Left hindlimb (tissue), 1 donor: ENCODE data around the gene FSTL4.
"Not testable (repeated sequence)": the region's sequence is repeated elsewhere in the genome, so short reads cannot be mapped to it uniquely, and the experiment has no call there.

Source experiments
- DNase-seq: peaks from one replicate; pipeline ENCODE4 v3.0.0-alpha.2; 2018

Gene FSTL4

DNA sequence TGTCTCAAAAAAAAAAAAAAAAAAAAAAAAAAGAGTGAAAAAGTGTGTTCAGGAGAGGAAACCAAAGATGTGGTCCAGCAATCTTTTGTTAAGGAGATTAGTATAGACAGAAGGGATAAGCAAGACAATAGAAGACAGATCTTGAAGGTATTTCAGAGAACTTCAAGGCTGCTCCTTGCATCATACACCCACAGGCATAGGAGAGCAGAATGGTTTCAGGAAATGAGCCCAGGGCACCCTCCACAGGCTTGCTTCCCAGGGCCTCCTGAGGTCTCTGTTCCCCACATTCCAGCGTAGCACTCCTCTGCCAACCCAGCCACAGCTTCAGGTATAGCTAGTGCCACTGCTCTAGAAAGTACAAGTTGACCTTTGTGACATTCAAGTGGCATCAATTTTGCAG lies 65.8 kb downstream of the FSTL4 start:
- DNase-seq: no peak

DNA sequence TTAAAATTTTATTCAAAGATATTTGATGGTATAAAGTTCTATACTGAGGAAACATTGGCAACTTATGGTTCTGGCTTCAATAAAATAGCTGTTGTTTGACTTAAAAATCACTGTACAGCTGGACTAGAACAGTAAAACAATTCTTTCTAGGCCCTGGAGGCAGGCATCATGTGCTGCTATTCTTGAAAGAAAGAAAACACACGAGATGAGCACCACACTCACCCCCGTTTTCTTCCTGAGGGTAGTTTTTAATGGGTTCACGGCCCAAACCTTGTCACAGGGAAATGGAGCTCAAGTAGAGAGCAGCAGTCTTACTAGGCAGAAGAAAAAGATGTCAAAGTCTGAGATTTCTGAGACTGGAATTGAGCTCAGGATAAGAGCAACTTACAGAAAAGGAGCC lies 68.0 kb downstream of the FSTL4 start:
- no peak for DNase-seq

DNA sequence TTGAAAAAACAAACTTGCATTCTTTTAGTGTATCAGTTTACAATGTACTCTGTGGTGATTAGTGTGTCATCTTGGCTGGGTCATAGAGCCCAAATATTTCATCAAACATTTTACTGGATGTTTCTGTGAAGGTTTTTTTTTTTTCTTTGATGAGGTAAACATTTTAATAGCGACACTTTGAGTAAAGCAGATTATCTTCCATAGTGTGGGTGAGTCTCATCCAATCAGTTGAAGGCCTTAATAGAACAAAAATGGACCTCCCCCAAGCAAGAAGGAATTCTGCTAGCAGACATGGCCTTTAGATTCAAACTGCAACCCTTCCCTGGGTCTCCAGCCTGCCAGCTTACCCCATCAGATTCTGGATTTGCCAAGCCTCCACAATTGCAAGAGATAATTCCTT lies 72.5 kb downstream of the FSTL4 start:
- DNase-seq: no peak

DNA sequence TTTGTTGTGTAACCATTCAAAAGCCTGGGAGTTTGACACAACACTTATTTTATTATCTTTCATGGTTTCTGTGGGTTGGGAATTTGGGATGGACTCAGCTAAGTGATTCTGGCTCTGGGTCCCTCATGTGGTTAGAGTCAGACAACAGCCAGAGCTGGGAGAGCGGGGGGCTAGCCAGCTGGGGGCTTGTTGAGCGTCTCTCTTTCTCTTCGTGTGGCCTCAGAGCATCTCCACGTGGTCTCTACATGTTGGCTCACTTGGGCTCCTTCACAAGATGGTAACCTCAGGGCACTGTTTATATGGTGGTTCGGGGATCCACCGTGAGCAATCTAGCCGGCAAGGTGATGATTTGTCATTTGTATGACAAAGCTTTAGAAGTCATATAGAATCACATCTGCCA lies 73.6 kb downstream of the FSTL4 start:
- no peak for DNase-seq

DNA sequence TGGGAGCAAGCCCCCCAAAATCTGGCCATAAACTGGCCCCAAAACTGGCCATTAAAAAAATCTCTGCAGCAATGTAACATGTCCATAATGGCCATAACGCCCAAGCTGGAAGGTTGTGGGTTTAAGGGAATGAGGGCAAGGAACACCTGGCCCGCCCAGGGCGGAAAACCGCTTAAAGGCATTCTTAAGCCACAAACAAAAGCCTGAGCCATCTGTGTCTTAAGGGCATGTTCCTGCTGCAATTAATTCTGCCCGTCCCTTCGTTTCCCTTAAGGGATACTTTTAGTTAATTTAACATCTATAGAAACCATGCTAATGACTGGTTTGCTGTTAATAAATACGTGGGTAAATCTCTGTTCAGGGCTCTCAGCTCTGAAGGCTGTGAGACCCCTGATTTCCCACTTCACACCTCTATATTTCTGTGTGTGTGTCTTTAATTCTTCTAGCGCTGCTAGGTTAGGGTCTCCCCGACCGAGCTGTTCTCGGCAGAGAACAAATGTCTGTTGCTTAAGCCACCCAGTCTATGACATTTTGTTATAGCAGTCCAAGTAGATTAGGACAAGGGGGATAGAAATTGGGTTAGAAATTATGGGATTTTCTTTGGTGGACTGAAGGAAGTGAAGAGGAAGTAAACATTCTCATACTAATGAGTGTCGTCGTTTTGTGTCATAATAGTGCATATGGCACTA lies 77.0 kb downstream of the FSTL4 start:
- not testable (repeated sequence) for DNase-seq

DNA sequence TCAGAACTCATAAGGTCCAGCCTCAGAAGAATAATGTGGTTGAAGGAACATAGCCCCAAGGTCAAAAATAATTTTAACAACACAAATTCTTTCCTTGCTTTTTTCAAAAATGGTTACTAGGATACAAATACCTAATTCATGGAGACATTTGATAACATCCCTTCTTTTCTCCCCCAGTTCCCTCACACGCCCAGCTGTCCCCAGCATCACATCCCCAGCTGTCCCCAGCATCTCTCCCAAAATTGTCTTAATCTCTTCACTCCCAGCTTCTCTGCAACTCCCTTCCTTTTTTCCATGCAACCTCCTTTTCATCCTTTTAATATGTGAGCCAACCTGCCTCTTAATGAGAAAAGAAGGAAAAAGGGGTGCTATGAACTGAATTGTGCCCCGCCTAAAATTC lies 77.8 kb downstream of the FSTL4 start:
- no peak for DNase-seq

DNA sequence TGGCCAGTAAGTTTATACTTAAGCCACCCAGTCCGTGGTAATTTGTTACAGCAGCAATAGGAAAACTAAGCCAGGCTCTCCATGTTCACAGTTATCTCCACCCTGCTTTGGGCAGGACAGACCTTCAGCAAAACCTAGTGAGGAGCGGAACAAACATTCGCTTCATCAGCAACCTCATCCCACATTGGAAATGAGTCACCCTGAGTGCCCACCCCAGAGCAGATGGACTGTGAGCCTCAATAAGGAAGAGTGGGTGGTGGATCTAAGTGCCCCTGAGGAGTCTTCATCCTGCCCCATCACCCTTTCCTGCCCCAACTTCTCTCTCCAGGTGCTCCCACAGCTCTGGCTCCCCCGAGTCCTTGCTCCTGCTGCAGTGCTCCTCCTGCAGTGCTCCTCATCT lies 78.8 kb downstream of the FSTL4 start:
- DNase-seq: no peak

DNA sequence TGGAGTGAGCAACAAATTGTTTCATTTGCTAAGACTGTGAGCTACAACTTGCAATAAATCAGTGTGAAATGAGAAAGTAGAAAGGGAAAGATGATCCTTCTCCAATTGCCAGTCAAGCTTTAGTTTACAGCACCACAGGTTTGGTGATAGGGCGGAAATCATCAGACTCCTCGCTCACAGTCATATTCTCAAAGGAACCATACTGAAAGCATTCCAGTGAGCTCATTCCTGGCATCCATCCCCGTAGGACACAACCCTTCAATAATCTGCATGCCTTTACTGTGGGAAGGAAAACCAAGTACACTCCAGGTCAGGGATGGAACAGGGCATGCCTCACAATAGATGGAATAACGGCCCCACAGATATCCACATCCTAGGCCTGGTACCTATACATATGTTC lies 80.7 kb downstream of the FSTL4 start:
- peak; percentile 51 for DNase-seq

DNA sequence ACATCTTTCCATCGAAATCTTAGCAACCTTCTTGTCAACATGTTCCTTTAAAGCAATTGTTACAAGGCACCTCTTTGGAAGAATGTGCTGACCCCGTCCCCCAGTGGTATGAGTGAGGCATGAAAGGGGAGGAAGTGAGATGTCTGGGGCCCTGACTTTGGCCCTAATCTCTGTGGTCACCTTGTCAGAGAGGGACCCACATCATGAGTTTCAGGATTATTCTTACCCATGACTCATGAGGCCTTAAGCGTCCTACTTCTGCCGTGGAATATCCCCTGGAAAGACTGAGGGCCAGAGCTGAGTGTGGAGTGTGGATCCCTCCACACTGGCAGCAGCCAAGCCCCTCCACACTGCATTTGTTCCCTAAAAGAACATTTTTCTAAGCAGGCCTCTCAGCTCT lies 81.2 kb downstream of the FSTL4 start:
- no peak for DNase-seq

DNA sequence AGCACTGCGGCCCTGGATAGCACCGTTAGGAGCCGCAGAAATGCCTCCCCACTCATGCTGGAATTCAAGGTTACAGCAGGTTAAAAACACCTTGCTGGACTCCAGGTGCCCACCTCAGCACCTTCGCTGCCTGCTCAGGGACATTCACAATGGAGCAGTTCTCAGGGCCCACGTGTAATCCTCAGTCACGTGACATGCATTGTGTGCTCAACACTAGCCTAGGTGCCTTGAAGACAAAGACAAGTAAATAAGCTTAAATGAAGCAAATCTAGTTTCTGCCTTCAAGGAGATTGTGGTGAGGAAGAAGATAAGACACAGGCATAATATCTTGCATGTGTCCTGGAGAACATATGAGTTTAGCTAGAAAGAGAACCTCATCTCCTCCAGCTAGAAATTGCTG lies 82.1 kb downstream of the FSTL4 start:
- DNase-seq: no peak

DNA sequence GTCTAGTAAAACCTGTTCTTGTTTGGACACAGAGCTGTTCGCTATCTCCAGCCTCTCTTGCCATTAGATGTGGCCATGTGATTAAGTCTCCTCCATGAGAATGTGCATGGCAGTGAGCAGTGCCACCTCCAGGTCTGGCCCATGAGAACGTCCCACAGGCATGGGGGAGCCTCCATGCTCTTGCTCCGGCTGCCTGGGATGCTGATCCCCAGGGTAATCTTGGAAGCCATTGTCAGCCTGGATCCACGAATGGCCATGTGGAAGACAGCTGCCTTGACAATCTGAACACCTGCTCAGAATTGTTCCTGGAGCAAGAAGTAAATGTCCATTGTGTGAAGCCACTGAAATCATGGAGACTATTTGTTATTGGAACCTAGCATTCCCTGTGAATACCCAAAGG lies 83.5 kb downstream of the FSTL4 start:
- DNase-seq: no peak

DNA sequence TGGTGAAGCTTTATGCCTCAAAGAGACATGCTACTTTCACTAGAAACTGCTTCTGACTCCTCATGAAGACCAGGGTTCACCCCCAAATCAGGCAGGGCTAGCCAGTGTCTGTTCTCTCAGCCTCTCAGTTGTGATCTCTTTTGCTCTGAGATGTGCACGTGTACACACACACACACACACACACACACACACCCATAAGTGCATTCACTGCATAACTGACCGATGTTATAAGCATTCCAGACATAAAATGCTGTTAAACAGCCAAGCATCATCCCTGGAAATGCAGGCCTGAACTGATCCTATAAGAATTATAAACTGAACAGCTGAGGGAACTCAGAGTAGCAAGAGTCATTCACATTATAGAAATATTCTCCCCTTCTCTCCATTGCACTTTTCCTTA lies 85.0 kb downstream of the FSTL4 start:
- DNase-seq: peak; percentile 65

DNA sequence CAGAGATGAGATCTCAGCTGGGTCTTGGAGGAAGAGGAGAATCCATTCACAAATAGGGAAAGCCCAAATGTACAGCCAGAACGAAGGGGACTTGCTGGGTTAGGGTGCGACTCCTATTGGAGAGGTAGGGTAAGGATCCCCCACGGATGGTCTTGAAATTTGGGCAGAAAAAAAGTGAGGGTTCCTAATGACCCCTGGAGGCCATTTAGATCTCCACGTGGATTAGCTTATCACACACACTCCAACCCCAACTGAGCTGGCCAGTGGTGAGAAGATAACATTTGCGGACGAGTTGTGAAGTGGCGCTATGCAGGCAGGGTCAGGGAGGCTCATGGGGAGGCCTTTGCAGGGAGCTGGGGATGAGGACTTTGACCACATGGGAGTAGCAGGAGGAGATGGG lies 86.0 kb downstream of the FSTL4 start:
- no peak for DNase-seq

DNA sequence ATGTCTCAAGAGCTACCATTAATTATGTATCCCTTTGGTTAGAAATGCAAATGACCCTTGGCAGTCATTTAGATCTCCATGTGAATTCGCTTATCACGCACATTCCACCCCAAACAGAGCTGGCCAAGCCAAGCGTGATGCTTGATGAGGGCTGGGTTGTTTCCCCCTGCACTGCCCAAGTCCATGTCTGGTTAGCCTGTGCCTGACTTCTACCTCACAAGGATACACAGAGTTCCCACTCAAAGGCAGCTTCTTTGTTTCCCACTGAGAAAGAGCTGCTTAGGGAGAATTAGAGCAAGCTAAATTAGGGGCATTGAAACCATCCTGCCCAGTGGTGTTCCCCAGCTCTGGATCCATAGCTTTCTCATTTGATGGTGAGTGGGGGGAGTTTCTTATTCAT lies 87.2 kb downstream of the FSTL4 start:
- no peak for DNase-seq

DNA sequence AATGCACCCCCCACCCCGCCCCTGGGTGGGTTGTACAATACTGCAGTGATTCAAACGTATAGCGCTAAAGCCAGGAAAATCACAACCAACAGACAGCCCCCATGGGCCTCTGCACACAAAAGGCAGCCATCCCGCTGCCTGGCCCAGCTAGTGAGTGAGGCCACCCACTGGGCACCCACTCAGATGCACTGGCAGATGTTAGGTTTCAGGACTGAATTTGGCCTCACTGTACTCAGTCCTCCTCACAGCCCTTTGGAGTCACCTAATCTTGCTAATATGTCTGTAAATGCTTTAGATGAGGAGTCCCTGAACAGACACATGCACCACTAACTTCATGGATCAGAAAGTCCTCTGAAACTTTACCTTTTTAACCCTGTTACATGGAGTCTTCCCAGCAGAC lies 87.7 kb downstream of the FSTL4 start:
- no peak for DNase-seq

DNA sequence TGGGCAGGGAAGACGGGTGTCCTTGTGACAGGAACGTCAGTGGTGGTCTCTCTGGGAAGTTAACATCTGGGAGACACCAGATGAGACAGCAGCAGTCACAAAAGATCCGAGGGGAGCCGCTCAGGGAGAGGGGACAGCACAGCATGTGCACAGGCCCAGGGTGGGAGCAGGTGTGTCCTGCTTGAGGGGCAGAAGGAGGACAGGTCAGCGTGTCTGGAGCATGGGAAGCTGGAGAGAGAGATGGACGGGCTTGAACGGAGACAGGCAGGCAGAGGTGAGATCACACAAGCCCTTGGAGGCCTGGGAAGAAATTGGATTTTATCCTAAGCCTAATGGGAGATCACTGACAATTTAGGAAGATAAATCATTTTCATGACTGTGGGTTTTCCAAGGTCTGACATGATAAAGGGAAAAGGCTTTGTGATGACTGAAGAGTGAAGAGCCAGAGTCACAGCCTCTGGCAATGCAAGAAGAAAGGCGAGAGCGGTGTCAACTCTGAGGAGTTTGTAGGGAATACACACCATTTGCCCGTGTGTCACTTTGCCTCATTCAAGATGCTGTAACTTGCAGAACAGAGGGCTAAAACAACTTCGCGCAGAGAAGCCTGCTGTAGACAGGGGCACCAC lies 88.3 kb downstream of the FSTL4 start:
- no peak for DNase-seq

DNA sequence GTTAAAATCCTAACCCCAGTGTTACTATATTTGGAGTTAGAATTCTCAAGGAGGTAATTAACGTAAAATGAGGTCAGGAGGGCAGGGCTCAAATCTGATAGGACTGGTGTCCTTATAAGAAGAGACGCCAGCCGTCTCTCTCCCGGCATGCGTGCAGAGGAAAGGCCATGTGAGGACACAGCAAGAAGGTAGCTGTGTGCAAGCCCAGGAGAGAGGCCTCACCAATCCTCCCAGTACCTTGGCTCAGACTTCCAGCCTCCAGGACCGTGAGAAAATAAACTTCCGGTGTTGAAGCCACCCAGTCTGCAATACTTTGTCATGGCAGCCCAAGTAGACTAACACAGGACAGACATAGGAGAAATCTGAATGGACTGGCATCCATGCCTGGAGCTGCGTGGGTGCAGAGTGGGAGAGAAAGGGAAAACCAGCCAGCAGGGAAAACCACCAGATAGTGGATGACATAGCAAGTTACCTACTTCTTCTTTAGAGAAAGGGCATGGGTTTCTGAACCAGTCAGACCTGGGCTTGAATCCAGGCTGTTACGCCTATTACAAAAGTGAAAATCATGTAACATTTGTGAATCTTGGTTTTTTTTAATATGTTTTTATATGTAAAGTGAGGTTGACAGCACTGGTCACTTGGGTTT lies 89.2 kb downstream of the FSTL4 start:
- DNase-seq: no peak

DNA sequence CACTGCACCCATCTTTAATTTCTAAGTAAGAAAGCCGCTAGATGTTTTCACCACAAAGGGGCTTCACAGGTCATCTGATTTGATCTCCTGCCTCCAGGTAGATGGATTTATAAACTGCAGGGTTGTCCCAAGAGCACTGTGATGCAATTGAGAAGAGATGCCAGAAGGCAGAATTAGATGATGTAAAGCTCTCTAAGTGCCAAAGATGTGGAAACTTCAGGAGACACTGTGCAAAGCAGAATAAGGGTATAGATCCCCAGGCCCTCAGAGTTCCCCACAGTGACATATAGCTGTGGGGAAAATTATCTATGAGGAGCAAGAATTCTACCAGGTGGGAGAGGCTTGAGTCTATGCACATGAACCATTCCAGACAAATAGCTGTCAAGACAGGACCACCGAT lies 90.5 kb downstream of the FSTL4 start:
- no peak for DNase-seq

DNA sequence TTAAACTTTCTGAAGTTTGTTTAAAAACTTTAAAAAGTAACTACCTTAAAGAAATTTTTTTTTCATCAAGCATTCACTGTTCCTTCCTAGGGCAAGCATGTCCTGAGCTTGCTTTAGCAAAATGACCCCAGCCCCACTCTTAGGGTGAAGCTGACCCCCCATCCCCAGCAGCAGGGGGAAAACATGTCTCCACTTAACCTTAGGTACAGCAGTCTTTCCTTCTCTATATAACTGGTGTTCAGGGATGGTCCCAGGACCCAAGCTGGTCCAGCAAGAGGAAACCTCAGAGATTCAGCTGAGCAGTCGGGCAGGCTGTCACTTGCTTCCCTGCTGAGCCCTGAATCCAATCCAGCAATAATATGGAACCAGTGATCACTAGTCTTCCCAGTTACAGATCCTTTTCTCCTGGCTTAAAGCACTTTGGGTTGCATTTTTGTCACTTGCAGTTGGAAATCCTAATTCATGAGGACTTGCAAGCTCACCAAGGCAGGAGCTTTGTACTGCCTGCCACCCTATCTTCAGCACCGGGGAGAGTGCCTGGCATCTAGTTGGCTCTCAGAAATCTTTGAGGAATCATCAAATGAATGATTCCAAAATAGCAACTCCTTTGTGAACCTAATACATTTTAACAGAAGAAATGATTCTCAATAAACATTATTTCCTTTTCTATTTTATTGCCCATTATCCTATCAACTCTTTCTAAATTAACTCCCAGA lies 91.2 kb downstream of the FSTL4 start:
- no peak for DNase-seq

DNA sequence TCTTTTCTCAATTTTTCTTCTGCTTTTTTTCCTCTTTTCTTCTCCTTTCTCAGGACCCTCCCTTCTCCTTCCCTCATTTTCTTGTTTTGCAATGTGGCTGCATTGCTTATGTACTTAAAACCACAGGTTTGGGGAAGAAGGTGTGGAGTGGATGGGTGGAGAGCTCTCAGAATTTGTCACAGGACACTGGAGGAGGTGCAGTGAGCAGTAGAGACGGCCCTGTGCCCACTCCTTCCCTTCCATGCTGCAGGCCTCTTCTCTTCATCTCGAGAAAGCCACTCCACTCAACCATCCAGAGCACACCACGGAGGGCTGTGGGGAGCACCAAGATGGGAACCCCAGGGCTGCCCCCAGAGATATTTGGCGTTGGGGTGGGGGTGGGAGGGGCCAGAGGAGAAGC lies 92.3 kb downstream of the FSTL4 start:
- no peak for DNase-seq

DNA sequence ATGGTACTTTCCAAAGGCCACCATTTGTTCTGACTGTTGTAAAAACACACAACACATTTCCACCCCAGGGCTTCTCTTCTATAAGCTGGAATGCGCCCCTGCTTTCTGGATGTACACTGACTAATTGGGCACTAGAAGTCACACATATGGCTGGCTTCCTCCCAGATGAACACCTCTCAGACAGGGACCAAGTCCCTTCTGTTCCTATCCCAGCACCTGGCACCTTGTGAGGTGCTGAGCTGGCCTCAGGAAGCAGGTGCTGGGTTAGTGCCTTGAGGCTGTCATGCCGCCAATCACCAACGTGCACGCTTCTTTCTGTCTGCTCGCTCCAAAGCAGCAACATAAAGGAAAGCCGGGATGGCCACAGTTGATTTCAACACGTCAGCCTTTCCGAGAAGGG lies 93.2 kb downstream of the FSTL4 start:
- DNase-seq: no peak

DNA sequence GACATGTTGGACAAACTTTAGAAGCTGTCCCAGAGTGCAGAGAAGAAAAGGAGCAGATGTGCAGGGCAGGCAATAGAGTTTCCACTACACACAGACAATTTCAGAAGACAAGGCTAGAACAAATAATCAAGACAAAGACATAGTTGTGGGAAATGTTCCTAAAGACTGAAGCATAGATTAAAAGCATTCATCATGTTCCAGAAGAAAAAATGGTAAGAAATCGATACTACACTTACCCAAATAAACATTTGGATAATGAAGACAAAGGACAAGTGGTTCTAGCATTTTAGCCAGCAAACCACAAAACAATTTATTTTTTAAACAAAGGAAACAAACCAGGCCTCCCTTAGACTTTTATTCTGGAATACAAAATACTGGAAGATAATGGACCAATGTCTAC lies 97.9 kb downstream of the FSTL4 start:
- DNase-seq: no peak

DNA sequence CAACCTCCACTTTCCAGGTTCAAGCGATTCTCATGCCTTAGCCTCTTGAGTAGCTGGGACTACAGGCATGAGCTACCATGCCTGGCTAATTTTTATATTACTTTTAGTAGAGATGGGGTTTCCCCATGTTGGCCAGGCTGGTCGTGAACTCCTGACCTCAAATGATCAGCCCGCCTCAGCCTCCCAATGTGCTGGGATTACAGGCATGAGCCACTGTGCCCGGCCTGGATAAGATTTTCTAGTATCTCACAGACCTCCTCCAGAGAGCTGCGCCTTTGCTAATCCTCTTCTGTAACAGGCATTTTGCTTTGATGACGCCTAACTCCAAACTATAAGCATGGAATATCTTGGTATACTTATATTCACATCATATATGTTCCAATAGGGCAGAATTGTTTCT lies 99.4 kb downstream of the FSTL4 start:
- no peak for DNase-seq

DNA sequence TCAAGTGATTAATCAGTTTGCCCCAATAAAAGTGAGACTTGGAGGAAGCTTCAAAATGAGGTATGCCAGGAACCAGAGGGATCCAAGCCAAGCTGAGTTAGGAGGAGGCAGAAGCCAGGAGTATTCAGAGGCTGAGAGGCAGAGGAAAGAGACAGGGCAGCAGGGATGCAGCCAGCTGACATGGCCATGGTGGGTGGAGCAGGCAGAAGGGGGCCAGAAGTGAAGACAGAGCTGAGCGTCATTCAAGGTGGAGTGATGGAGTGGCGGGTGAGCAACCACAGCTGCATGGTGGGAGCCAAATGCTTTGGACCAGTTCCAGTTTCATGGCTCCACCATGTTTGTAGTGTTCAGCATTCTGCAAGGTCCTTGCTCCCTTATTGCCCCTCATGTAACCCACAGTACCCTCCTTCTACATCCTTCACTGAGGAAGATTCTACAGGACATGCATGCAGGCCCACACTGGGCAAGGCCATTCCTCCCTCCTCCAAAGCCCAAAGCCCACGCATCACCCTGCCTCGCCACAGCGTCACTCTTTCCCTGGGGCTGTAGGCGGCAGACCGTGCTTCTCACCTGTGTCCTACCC lies 100.6 kb downstream of the FSTL4 start:
- no peak for DNase-seq
